Measurements from ENCODE around the gene CRYBG1.

GRCh38 chr6:106517706-106518105 is 157.2 kb downstream of the CRYBG1 start:
- TF ChIP-seq CTCF (IDR thresholded peaks at IDR 0.05), result no peak
- no peak for TF ChIP-seq POLR2A (IDR thresholded peaks at IDR 0.05)

Measured in body of pancreas (tissue), 4 donors.